Measurements from ENCODE around the gene PTCRA.

DNA sequence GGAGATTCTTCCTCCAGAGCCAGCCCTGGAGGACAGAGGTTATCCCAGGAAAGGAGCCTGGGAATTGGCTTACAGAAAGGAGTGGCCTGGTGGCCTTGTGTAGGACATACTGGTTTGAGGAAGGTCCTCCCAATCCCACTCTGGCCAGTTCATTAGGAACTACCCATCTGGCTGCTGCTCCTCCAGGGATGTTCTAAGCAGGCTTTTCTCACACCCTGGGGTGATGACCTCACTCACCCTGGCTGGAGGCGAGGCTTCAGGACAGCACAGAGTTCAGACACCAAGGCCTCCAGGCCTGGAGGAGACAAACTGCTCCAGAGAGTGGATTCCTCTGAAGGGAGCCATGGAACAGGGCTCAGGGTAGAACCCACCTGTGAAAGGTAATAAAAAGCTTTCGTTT is 53.6 kb downstream of the PTCRA start:
- TF ChIP-seq, protein P1, sequence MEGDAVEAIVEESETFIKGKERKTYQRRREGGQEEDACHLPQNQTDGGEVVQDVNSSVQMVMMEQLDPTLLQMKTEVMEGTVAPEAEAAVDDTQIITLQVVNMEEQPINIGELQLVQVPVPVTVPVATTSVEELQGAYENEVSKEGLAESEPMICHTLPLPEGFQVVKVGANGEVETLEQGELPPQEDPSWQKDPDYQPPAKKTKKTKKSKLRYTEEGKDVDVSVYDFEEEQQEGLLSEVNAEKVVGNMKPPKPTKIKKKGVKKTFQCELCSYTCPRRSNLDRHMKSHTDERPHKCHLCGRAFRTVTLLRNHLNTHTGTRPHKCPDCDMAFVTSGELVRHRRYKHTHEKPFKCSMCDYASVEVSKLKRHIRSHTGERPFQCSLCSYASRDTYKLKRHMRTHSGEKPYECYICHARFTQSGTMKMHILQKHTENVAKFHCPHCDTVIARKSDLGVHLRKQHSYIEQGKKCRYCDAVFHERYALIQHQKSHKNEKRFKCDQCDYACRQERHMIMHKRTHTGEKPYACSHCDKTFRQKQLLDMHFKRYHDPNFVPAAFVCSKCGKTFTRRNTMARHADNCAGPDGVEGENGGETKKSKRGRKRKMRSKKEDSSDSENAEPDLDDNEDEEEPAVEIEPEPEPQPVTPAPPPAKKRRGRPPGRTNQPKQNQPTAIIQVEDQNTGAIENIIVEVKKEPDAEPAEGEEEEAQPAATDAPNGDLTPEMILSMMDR (conservative IDR thresholded peaks at IDR 0.05; ENCODE audit: low read length): no peak
- TF ChIP-seq EZH2phosphoT487 (IDR thresholded peaks at IDR 0.05; ENCODE audit: borderline replicate concordance): no peak

All from Loucy (cell line).